IPS-20b (cell line): Measurements from ENCODE around the gene CDC42EP3.

Source experiments
- H3K27ac ChIP-seq: one replicate; pipeline ENCODE4 v1.5.1; 2013; ENCODE audit warnings: low read length
- H3K27me3 ChIP-seq: 2 replicates; pipeline ENCODE4 v1.6.1; 2013; ENCODE audit warnings: mild to moderate bottlenecking, low read length, inconsistent platforms; ENCODE audit not compliant: insufficient read depth
- H3K36me3 ChIP-seq: 2 replicates; pipeline ENCODE4 v1.6.1; 2013; ENCODE audit warnings: low read depth, mild to moderate bottlenecking, inconsistent platforms, low read length, moderate library complexity; ENCODE audit not compliant: insufficient read depth
- H3K4me1 ChIP-seq: 2 replicates; pipeline ENCODE4 v1.6.1; 2013; ENCODE audit warnings: mild to moderate bottlenecking, control low read depth, inconsistent platforms, low read length, moderate library complexity; ENCODE audit not compliant: insufficient read depth
- H3K4me3 ChIP-seq: 2 replicates; pipeline ENCODE4 v1.5.1; 2013; ENCODE audit warnings: mild to moderate bottlenecking, low read length, inconsistent platforms
- H3K9ac ChIP-seq: 2 replicates; pipeline ENCODE4 v1.6.1; 2013; ENCODE audit warnings: low read depth, mild to moderate bottlenecking, inconsistent platforms, low read length, moderate library complexity
- H3K9me3 ChIP-seq: 2 replicates; pipeline ENCODE4 v1.6.1; 2013; ENCODE audit warnings: mild to moderate bottlenecking, low read depth, low read length, inconsistent platforms; ENCODE audit not compliant: insufficient read depth

The CDC42EP3 gene

DNA sequence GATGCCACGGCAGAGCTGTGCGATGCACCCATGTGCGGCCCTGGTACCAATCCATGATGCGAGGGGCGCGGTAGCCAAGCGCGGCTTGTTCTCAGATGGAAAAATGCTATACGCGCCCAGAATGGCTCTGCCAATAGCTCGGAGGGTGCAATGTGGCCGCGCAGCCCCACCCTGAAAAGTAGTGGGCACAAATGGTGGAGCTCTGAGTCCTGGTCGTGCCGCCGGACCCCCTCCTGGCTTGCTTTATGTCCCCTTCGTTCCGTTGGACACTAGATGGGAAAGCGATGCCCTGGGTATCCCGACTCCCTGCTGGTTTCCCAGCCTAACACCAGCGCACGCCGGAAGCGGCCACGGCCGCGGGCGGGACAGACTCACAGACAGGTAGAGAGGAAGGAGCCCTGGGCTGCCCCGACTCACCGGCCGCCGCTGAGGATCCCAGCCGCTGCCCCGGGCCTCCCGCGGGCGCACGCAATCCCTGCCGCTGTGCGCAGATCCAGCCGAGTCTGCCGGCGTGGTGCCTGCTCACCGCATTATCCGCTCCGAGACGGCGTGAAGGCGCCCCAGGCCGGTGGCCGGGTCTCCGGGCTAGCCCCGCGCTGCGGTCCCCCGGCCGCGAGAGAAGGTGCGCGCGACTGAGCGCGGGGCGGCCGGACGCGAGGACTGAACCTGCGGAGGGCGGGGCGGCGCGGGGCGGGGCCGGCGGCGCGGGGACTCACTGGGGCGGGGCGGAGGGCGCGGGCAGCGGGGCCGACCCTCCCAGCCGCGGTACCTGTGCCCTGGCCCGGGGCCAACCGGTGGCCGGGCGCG lies at the start of gene CDC42EP3:
CDC42EP3 (minus strand) TSS at position 634 of the 807 bp plus-strand sequence. CDS start 25,055 bp downstream, outside the sequence.
- Histone ChIP-seq H3K4me1 (peaks cover 36% of the 10 kb centered on the region), H3K36me3 (peaks cover 5% of the 10 kb centered on the region; the same call in 1 of the 2 replicates), H3K4me3 (peak within 1 kb of the TSS; percentile 77), H3K9me3 (no peaks in the 10 kb centered on the region), H3K27me3 (peaks cover 6% of the 10 kb centered on the region; the same call in 1 of the 2 replicates), H3K9ac (peak within 1 kb of the TSS; percentile 73; the same call in 1 of the 2 replicates), H3K27ac (peak within 1 kb of the TSS; percentile 55)

- no peak overlapping the region for H3K27ac ChIP-seq
- no peak overlapping the region for H3K4me3 ChIP-seq
- H3K9me3 ChIP-seq, result peaks cover 14% of the 10 kb centered on the region
- H3K9ac ChIP-seq, result no peak overlapping the region
- no peaks in the 10 kb centered on the region for H3K27me3 ChIP-seq
- H3K36me3 ChIP-seq, result no peaks in the 10 kb centered on the region
- no peaks in the 10 kb centered on the region for H3K4me1 ChIP-seq
These were observed 49.7 kb upstream of the CDC42EP3 start for GRCh38 chr2:37721201-37721560.

DNA sequence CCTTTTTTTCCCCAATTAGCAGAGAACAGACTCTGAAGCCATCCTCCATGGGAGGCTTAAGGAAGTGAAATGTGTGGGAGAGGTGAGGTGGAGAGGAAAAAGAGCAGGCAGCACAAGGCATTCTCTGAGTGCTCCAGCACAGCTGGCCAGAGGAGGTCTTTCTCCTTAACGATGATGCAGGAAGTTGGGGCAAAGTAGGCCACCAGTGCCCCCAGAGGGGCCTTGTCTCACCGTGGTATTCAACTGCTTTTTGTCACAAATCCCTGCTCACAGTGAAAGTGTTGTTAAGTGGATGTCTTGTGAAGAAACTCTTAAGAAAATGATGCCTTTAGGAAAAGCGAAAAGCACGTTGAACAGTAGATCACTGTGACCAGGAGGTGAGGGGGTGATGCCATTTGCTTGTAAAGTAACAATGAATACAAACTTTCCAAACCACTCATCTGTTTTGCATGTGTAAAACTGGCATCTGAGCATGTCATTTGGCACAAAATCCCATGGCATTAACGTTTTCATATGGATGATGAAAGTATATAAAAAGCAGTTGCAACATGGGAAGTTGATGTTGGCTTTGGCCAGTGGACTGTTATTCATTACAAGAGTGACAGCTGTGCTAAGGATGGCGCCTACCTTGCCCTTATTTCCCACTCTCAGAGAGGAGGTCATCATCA lies 49.2 kb upstream of the CDC42EP3 start:
- peaks cover 14% of the 10 kb centered on the region for H3K9me3 ChIP-seq

DNA sequence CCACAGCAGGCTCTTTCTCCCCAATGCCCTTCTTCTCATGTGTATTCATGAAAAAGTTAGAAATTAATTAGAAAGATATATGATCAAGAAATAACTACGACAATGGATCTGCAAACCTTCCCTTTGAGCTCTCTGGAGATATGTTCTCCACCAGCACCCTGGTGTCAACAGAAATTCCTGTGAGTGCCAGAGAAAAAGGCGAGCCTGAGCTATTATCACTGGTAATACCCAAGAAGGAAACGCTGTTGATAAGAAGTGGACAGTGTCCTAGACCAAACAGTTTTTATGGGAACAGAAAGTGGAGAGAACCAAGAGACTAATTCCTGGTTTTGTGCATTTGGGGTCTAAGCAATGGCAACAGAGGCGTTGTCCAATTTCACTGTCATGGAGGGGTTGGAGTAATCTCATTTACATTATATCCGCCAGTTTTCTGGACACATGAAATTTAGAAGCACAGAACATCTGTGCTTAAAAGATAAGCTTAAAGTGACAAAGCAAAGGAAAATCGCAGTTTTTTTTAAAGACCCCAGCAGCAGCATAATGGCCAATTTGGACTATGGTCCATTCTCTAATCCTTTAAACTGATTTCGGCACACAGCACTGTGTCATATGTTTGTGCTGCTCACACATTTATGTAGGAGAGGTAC lies 47.2 kb upstream of the CDC42EP3 start:
- Histone ChIP-seq H3K4me1 (no peaks in the 10 kb centered on the region), H3K27ac (no peak overlapping the region), H3K36me3 (no peaks in the 10 kb centered on the region), H3K9me3 (peaks cover 19% of the 10 kb centered on the region), H3K9ac (no peak overlapping the region), H3K4me3 (no peak overlapping the region), H3K27me3 (no peaks in the 10 kb centered on the region)

More for the DNA sequence above, 49.2 kb upstream of the CDC42EP3 start:
- no peak overlapping the region for H3K27ac ChIP-seq
- no peak overlapping the region for H3K9ac ChIP-seq
- H3K4me3 ChIP-seq, result no peak overlapping the region
- no peaks in the 10 kb centered on the region for H3K27me3 ChIP-seq
- no peaks in the 10 kb centered on the region for H3K4me1 ChIP-seq
- no peaks in the 10 kb centered on the region for H3K36me3 ChIP-seq

GRCh38 chr2:37713258-37713700 lies 41.8 kb upstream of the CDC42EP3 start:
- H3K4me3 ChIP-seq, result no peak overlapping the region
- peaks cover 6% of the 10 kb centered on the region; the same call in 1 of the 2 replicates for H3K9me3 ChIP-seq
- H3K27me3 ChIP-seq, result no peaks in the 10 kb centered on the region
- no peak overlapping the region for H3K27ac ChIP-seq
- no peaks in the 10 kb centered on the region for H3K36me3 ChIP-seq
- H3K4me1 ChIP-seq, result peaks cover 4% of the 10 kb centered on the region; the same call in 1 of the 2 replicates
- H3K9ac ChIP-seq, result no peak overlapping the region

DNA sequence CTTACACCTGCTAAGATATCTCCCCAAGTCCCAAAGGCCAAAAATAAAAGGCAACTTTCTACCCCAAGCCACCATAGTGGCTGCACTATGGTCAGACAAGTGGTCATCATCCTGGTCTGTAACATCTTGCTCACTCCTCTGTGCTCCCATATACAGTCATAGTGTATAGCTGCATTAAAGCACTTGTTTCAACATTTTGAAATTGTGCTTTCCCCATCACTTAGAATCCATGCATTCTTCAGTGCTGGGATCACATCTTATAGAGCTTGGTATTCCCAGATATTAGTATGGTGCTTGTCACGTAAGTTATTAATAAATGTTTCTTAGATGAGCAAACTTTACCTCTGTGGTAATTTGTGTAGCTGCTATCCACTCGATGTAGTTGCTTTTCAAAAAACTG lies 40.4 kb upstream of the CDC42EP3 start:
- no peak overlapping the region for H3K9ac ChIP-seq
- no peaks in the 10 kb centered on the region for H3K27me3 ChIP-seq
- H3K36me3 ChIP-seq, result no peaks in the 10 kb centered on the region
- H3K4me3 ChIP-seq, result no peak overlapping the region
- H3K9me3 ChIP-seq, result peaks cover 6% of the 10 kb centered on the region; the same call in 1 of the 2 replicates
- no peak overlapping the region for H3K27ac ChIP-seq
- peaks cover 4% of the 10 kb centered on the region; the same call in 1 of the 2 replicates for H3K4me1 ChIP-seq

GRCh38 chr2:37711308-37711731 lies 39.9 kb upstream of the CDC42EP3 start:
- no peak overlapping the region for H3K9ac ChIP-seq
- no peaks in the 10 kb centered on the region for H3K36me3 ChIP-seq
- H3K27ac ChIP-seq, result no peak overlapping the region
- peaks cover 6% of the 10 kb centered on the region; the same call in 1 of the 2 replicates for H3K9me3 ChIP-seq
- peaks cover 4% of the 10 kb centered on the region; the same call in 1 of the 2 replicates for H3K4me1 ChIP-seq
- H3K4me3 ChIP-seq, result no peak overlapping the region
- H3K27me3 ChIP-seq, result no peaks in the 10 kb centered on the region

DNA sequence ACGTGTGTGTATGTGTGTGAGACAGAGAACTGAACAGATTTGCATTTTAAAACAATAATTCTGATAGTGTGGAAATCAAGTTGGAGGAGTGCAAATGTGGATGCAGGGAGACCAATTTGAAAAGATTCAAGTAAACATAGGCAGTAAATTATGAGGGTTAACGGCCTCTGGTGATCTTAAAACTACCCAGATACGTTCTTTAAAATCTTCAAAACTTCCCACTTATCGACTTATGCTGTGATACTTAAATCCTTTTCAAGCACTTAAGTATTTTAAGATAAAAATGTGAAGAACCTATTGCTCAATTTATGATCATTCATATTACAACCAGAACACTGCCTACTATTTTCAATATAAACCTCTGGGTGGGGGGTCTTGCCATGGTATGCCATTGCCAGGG lies 37.7 kb upstream of the CDC42EP3 start:
- no peak overlapping the region for H3K27ac ChIP-seq
- no peak overlapping the region for H3K9ac ChIP-seq
- H3K9me3 ChIP-seq, result no peaks in the 10 kb centered on the region; the same call in 1 of the 2 replicates
- H3K27me3 ChIP-seq, result no peaks in the 10 kb centered on the region
- H3K4me1 ChIP-seq, result peaks cover 4% of the 10 kb centered on the region; the same call in 1 of the 2 replicates
- no peak overlapping the region for H3K4me3 ChIP-seq
- no peaks in the 10 kb centered on the region for H3K36me3 ChIP-seq

DNA sequence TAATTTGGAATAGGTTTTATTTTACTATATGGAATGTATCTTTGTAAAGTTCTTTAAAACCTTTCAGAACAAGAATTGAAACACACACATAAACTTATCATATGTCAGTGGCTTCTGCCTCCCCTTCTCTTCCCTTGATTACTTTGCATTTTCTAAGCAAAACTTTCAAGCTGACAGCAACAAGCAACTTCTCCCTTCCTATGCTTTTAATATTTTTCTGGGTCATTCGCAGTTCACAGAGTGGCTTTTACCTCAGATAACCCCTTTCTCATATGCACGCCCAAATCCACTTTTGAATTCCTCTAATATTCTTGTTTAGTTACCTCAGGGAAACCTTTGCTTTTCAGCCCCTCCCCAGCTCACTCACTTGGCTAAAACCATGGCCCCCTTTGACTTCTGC lies 36.7 kb upstream of the CDC42EP3 start:
- Histone ChIP-seq H3K4me1 (peaks cover 4% of the 10 kb centered on the region; the same call in 1 of the 2 replicates), H3K4me3 (no peak overlapping the region), H3K27me3 (no peaks in the 10 kb centered on the region), H3K9ac (no peak overlapping the region), H3K9me3 (no peaks in the 10 kb centered on the region), H3K27ac (no peak overlapping the region), H3K36me3 (no peaks in the 10 kb centered on the region)

GRCh38 chr2:37707393-37707792 lies 36.0 kb upstream of the CDC42EP3 start:
- Histone ChIP-seq H3K4me3 (no peak overlapping the region), H3K9me3 (no peaks in the 10 kb centered on the region), H3K4me1 (peaks cover 4% of the 10 kb centered on the region; the same call in 1 of the 2 replicates), H3K27ac (no peak overlapping the region), H3K27me3 (no peaks in the 10 kb centered on the region), H3K36me3 (no peaks in the 10 kb centered on the region), H3K9ac (no peak overlapping the region)

DNA sequence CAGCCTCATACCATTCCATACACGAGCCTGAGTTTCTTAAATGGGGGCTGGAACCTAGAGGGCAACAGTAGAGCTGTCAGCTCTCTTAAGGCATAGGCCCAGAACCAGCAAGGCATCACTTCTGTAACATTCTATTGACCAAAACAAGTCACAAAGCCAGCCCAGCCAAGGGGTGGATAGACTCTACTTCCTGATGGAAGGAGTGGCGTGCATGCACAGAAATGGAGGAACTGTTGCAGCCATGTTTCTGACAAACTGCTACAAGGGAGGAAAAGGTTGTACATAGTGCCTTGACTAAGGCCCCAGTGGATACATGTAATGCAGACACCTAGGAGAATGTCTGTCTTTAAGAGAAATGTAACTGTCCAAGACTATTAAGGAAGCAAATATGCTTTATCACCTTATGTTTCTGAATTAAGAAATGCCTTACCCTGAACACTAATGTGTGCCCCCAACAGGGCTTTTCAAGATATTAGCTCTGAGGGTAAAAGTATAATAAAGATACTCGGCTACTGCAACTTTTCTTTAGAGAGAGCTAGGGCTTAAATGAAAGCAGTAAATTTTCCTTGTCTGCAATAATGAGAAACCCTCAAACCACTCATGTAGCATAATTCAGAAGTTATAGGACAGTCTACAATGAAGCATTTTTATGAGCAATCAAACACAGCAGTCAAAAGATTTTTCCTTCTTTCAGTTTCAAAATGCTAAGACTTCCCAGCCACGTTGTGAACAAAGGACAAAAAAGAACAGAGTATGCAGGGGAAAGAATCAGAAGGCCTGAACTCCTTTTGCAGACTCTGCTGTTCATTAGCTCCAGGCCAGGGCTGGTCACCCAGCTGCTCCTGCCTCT lies 35.1 kb upstream of the CDC42EP3 start:
- H3K27ac ChIP-seq, result no peak overlapping the region

More for the DNA sequence above, 35.1 kb upstream of the CDC42EP3 start:
- Histone ChIP-seq H3K27me3 (no peaks in the 10 kb centered on the region), H3K36me3 (no peaks in the 10 kb centered on the region), H3K9ac (no peak overlapping the region), H3K4me1 (peaks cover 4% of the 10 kb centered on the region; the same call in 1 of the 2 replicates), H3K9me3 (no peaks in the 10 kb centered on the region), H3K4me3 (no peak overlapping the region)
